Endometrium (tissue), 2 donors: ENCODE data around the gene ZNF423.
"Not testable (repeated sequence)": the region's sequence is repeated elsewhere in the genome, so short reads cannot be mapped to it uniquely, and the experiment has no call there.

Experiments
- FAIRE-seq: peaks from 2 replicates; lab custom pipeline; 2012; peaks lifted over from hg19 to GRCh38; lab: Jason Lieb, UNC
- donor health status: control.
- donor health status: control.

Gene ZNF423

GRCh38 chr16:49695782-49696413, 160.0 kb downstream of the ZNF423 start:
- no peak for FAIRE-seq

- FAIRE-seq = no peak
Measured at GRCh38 chr16:49693445-49693844, 162.5 kb downstream of the ZNF423 start.

DNA sequence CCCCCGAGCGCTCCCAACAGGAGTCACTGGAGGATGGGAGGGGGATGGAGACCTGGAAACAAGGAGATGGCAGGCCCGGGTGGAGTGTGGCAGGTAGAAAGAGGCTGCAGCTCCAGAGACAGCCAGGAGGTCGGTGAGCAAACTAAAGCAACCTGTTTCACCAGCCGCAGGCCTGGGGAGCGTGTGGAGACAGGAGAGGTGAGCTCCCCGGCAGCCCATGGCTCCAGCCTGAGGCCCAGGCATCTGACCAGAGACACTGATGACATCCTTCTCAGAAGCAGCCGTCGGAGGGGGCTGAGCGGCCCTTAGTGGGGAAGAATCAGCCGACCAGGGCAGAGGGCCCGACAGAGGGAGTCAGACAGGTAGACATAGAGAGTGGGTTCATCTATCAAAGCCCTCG, 165.1 kb downstream of the ZNF423 start:
- no peak for FAIRE-seq

- FAIRE-seq = no peak
Measured at GRCh38 chr16:49688036-49688697, 167.7 kb downstream of the ZNF423 start.

- FAIRE-seq = no peak
Measured at GRCh38 chr16:49687476-49688002, 168.4 kb downstream of the ZNF423 start.

DNA sequence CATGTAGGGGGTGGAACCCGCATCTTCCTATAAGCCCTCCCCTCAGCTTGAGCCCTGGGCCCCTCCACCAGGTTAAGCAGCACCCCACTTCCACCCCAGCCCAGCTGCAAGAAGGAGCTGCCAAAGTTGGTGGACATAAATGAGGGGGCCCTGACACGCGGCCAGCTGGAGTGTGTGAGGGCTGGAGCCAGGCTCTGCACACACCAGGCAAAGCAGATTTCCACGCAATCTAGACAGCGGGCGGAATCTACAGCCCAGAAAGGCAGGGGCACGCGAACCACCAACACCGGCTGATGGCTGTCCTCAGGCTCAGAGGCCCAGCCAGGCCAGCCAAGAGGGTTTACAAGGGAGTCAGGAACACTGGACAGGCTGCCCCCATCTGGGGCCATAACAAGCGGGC, 171.2 kb downstream of the ZNF423 start:
- no peak for FAIRE-seq

- no peak for FAIRE-seq
Measured at GRCh38 chr16:49682577-49683165, 173.2 kb downstream of the ZNF423 start.

DNA sequence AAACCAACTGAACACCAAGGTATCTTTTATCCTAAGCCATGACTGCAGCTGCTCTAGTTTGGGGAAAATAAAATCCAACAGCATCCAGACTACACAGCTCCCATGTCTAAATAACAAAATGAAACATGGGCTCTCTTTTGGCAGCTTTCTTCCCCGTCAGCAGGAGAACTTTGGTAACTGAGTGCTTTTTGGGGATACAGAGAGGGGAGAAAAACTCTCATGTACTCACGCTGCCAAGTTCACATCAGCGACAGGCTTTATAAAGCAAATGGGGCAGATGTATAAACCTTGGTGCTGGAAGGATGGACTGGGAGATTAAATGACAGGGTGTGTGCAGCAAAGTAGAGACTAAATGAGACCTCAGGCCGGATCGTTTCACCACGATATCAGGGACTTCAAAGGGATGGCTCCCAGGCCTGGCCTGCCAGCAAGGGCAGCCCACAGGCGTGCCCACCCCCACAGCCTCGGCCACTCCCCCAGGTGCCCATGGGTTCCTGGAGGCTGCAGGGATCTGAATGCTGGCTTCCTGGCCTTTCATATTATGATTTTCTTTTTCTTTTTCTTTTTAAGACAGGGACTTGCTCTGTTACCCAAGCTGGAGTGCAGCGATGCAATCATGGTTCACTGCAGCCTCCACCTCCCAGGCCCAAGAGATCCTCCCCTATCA, 174.6 kb downstream of the ZNF423 start:
- no peak for FAIRE-seq

GRCh38 chr16:49679095-49679494, 176.8 kb downstream of the ZNF423 start:
- no peak for FAIRE-seq

DNA sequence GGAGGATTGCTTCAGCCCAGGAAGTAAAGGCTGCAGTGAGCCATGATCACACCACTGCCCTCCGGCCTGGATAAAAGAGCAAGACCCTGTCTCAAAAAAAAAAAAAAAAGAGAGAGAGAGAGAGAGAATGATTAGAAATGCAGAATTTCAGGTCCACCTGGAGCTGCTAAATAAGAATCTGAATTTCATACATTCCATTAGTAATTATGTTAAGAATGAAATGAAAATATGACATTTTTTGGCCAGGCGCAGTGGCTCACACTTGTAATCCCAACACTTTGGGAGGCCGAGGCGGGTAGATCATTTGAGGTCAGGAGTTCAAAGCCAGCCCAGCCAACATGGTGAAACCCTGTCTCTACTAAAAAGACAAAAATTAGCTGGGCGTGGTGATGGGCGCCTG, 178.3 kb downstream of the ZNF423 start:
- not testable (repeated sequence) for FAIRE-seq

GRCh38 chr16:49675413-49675812, 180.5 kb downstream of the ZNF423 start:
- FAIRE-seq = no peak

DNA sequence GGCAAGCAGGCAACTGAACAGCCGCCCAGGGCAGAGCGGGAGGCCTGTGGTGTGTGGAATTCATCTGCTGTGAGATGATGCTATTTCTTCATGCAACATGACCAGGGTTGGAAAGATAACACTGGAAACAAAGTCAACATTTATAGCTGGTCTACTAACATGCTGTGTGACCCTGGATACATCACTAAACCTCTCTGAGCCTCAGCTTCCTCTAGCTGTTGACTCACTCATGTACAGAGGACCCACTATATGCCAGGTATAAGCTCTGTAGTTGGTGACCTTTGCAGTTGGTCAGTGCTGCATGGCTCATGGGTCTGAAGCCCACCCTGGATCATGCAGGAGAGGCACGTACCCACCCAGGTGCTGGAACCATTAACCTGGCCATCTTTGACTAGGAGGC, 180.9 kb downstream of the ZNF423 start:
- no peak for FAIRE-seq

DNA sequence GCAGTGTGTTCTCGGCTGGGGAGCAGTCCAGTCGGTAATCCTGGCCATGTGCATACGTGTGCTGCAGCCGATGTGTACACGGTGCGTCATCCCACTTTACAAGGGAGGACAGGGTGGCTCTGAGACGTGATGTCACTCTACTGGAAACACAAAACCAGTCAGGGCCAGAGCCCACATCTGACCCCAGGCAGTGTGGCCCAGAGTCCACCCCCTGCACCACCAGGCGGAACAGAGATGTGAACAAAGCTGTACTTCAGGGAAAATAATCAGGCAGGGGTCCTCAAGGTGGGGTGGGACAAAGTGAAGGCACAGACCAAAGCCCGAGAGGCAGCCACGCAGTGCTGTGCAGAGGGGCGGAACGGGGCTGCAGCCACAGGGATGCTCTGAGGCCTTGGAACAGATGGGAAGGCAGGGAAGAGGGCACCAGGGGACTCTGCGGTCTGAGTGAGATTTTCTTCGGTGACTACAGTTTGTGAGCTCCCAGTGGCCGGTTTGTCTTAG, 181.5 kb downstream of the ZNF423 start:
- no peak for FAIRE-seq

GRCh38 chr16:49673442-49673841, 182.5 kb downstream of the ZNF423 start:
- no peak for FAIRE-seq

DNA sequence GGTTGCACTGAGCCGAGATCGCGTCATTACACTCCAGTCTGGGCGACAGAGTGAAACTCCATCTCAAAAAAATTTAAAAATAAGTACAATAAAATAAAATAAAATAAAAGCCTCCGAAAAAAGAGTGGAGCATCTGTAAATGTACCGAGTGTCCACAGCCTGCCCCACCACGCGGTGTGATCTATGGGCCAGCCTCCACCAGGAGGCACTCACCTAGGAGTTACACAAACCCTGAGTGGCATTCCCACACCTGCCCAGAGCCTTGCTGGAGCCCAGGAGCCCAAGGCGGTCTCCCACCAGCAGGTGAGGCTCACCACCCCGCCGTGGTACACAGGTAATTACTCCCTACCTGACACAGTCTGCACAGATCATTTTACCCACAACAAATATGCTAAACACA, 183.2 kb downstream of the ZNF423 start:
- no peak for FAIRE-seq

DNA sequence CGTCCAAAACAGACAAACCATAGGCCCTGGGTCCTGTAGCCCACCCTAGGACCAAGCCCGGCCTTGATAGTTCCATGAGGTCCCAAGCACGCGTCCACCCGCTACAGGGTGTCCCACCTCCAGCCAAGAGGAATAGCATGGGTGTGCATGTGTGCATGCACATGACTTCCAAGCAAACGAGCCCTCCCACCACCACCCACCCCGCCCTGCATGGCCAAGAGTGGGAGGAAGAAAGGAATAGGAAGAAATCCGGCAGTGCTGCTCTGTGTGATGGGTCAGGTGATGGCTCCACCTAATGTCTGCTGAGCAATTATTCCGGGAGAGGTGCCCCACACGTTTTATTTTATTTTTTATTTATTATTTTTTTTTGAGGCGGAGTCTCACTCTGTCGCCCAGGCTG, 184.6 kb downstream of the ZNF423 start:
- FAIRE-seq = no peak

DNA sequence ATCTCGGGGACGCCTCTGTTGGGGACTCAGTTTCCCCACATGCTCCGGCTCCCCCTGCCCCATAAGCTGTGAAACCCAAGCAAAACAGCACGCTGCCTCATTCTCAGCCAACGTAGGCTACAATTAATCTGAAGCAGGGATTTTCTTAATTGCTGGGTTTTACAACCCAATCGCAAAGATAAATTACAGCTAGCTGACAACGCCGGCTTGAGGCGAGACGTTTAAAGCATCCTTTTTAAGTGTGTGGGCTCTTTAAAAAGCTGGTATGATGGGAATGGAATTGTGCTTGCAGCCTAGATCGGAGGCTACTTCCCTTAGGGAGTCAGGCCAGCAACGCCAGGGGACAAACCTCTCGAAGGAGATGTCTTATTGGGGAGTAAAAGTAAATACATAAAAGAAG, 185.3 kb downstream of the ZNF423 start:
- no peak for FAIRE-seq

DNA sequence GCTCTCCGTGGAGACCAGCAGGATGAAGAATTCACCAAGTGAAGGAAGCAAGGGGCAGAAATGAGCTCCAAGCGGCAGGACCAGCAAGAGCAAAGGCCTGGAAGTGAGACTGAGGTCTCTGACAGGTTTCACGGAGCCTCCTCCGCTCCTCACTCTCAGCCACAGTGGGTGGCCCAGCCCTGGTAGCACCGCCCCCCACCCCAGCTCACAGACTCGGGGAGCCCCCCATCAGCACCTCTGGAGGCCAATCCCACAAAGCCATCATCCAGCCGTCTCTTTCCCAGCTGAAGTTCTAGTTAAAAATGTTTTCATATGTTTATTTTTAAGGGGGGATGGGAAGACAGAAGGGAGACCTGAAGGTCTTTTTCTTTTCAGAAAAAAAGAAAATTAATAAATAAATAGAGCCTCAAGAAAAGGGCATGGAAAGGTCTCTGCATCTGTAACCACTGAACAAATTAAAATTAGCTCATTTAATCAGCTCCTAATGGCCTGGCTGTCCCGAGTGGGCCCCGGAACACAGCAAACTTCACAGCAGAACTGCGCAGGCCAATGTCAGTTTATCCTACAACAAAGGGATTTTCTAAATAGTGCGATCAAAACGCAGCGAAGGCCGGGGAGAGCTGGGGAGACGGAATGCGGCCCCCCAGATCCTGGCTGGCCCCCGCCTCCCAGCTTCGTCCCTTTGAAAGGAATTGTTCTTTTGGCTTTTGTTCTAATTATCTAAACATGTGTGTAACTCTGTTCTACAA, 190.3 kb downstream of the ZNF423 start:
- FAIRE-seq = no peak

- no peak for FAIRE-seq
Measured at GRCh38 chr16:49664221-49665215, 191.4 kb downstream of the ZNF423 start.
